GM12878 (cell line): ENCODE data around the gene SNRK. TPM values are rescaled to one million over a fixed set of nuclear protein-coding genes. Genes with fewer than 3 reads are reported as not detected.

Source experiments
- ATAC-seq: fragments of 200-7000 bp; cut with Tn5 transposase; 3 replicates; pipeline ENCODE4 v1.9.1; 2020; ENCODE audit warnings: mild to moderate bottlenecking, moderate library complexity
- BruUV-seq: library from RNA; stranded (reverse); fragments of 400-500 nt; replicated peaks from 2 replicates; lab custom pipeline; 2021; lab: Mats Ljungman, UMichigan
- CTCF ChIA-PET: fragments of 300-600 bp; sonication (Branson Sonifier 250); formaldehyde crosslinking; extraction: SDS; loops from one replicate; lab custom pipeline; 2021; ENCODE audit warnings: inconsistent platforms; lab: Yijun Ruan, JAX
- POLR2A ChIA-PET: fragments of 350-600 bp; formaldehyde crosslinking; extraction: SDS; loops from one replicate; lab custom pipeline; 2021; ENCODE audit warnings: inconsistent platforms; lab: Charles Lee
- RAD21 ChIA-PET: fragments of 300-600 bp; sonication (Branson Sonifier 250); formaldehyde crosslinking; loops from one replicate; lab custom pipeline; 2023; ENCODE audit warnings: antibody characterized with exemption; ENCODE audit not compliant: unreplicated experiment; lab: Charles Lee
- SMC1A ChIA-PET: fragments of 300-600 bp; sonication (Branson Sonifier 250); formaldehyde crosslinking; loops from one replicate; lab custom pipeline; 2023; ENCODE audit not compliant: unreplicated experiment, uncharacterized antibody; lab: Charles Lee
- DNase-seq: peaks from one replicate; pipeline ENCODE4 v3.0.0-alpha.2; 2011; ENCODE audit warnings: low read depth, low spot score
- FAIRE-seq: peaks from 3 replicates; lab custom pipeline; 2011; peaks lifted over from hg19 to GRCh38; lab: Jason Lieb, UNC
- H2AFZ ChIP-seq: 2 replicates; pipeline ENCODE4 v1.6.0; 2011; ENCODE audit warnings: low read depth, low read length, control low read depth; ENCODE audit not compliant: control insufficient read depth
- H3K27ac ChIP-seq: 2 replicates; pipeline ENCODE4 v1.5.1; 2011; ENCODE audit warnings: control low read depth; ENCODE audit not compliant: control insufficient read depth, insufficient read depth
- H3K27me3 ChIP-seq, 2 experiments: replicated peaks in 1 of 2; 2 replicates each; pipeline versions ENCODE4 v1.6.0 to v1.6.1; 2011; ENCODE audit warnings: low read length in 1 of 2; ENCODE audit not compliant: control insufficient read depth in 2 of 2, insufficient read depth in 2 of 2
- H3K36me3 ChIP-seq, 2 experiments: 2 replicates each; pipeline ENCODE4 v1.5.1; 2011; ENCODE audit warnings: low read length in 1 of 2; ENCODE audit not compliant: control insufficient read depth in 2 of 2, insufficient read depth in 2 of 2
- H3K4me1 ChIP-seq: 2 replicates; pipeline ENCODE4 v1.6.1; 2011; ENCODE audit warnings: mild to moderate bottlenecking, low read length, moderate library complexity, mixed read lengths; ENCODE audit not compliant: control insufficient read depth, insufficient read depth
- H3K4me2 ChIP-seq: 2 replicates; pipeline ENCODE4 v1.6.0; 2011; ENCODE audit warnings: control low read depth; ENCODE audit not compliant: control insufficient read depth, insufficient read depth
- H3K4me3 ChIP-seq: fragments of 200-600 bp; sonication (generic); 2 replicates; pipeline ENCODE4 v1.5.1; 2016
- H3K79me2 ChIP-seq: 2 replicates; pipeline ENCODE4 v1.6.0; 2011; ENCODE audit warnings: low read length; ENCODE audit not compliant: control insufficient read depth, insufficient read depth
- H3K9ac ChIP-seq: 2 replicates; pipeline ENCODE4 v1.8.0; 2011; ENCODE audit warnings: low read length, control low read depth, mixed read lengths; ENCODE audit not compliant: control insufficient read depth, insufficient read depth
- H3K9me3 ChIP-seq: replicated peaks from 3 replicates; pipeline ENCODE4 v1.5.1; 2011; ENCODE audit warnings: mild to moderate bottlenecking, low read length; ENCODE audit not compliant: control insufficient read depth, insufficient read depth
- H4K20me1 ChIP-seq: 2 replicates; pipeline ENCODE4 v1.6.0; 2011; ENCODE audit not compliant: control insufficient read depth, insufficient read depth
- HDGF ChIP-seq: fragments of 450-650 bp; IDR thresholded peaks from 2 replicates; pipeline ENCODE4 v1.6.1; 2016; ENCODE audit warnings: antibody characterized with exemption
- NR2F1 ChIP-seq: fragments of 450-650 bp; conservative IDR thresholded peaks from 2 replicates; pipeline ENCODE4 v1.6.1; 2017; ENCODE audit warnings: mild to moderate bottlenecking
- RAD51 ChIP-seq: fragments of 450-650 bp; IDR thresholded peaks from 2 replicates; pipeline ENCODE4 v1.6.1; 2016; ENCODE audit warnings: moderate library complexity, mild to moderate bottlenecking, inconsistent platforms
- SRF ChIP-seq, 2 experiments: IDR thresholded peaks; 2 replicates each; pipeline ENCODE4 v1.6.1; 2011; ENCODE audit warnings: low read depth in 2 of 2, low read length in 2 of 2, mild to moderate bottlenecking in 1 of 2, moderate library complexity in 1 of 2
- ZNF217 ChIP-seq: fragments of 450-650 bp; IDR thresholded peaks from 2 replicates; pipeline ENCODE4 v1.6.1; 2017; ENCODE audit warnings: antibody characterized with exemption, mild to moderate bottlenecking
- WGBS: methylation state at CpG from one replicate; pipeline ENCODE4 v1.1.6; 2016; ENCODE audit warnings: low lambda C conversion rate; ENCODE audit not compliant: insufficient replicate concordance, insufficient coverage; ENCODE audit errors: missing lambda C conversion rate; 5-methylcytosine and 5-hydroxymethylcytosine counted together
- in situ Hi-C: fragments of 300-500 bp; cut with MboI; formaldehyde crosslinking; loops from 9 replicates; pipeline ENCODE4 v1.14.3; 2018; ENCODE audit warnings: mixed read lengths
- intact Hi-C: fragments of 100-400 bp; cut with micrococcal nuclease; formaldehyde crosslinking; loops from one replicate; pipeline ENCODE4 v1.14.2; 2022; ENCODE audit not compliant: unreplicated experiment
- polyA plus RNA-seq, 11 experiments: library from polyadenylated mRNA; depleted of rRNA in 4 of 11; unstranded in 6 of 11; stranded (reverse) in 5 of 11; fragments of >200 nt; fragmentation: Nextera tagmentation in 4 of 11; fragmentation: Illumina TruSeq in 1 of 11; extraction: Ambion mirVana in 4 of 11; extraction: Trizol in 1 of 11; gene quantifications; 1 replicate in 1 of 11; 2 replicates in 10 of 11; pipeline versions ENCODE4 v1.2.1 to v1.2.3, GENCODE V29; 2011 to 2016; ENCODE audit warnings: inconsistent platforms in 2 of 11, missing spikeins in 2 of 11, low read depth in 1 of 11
- total RNA-seq, 4 experiments: library from RNA; depleted of rRNA in 3 of 4; stranded (reverse); fragments of >200 nt in 3 of 4; fragmentation: Illumina TruSeq in 1 of 4; extraction: Trizol in 1 of 4; gene quantifications; 2 replicates each; pipeline versions ENCODE4 v1.2.1 to v1.2.3, GENCODE V29; 2013 to 2021

The SNRK gene
- total and polyA plus RNA-seq, 10 of the 15 experiments (the other 5 are each of a cell fraction or from before 2014, with no cell fraction given): 1.6 to 12.1 (median 7.6) TPM

- Histone ChIP-seq H3K4me2 (no peak overlapping the region), H3K79me2 (no peaks in the 10 kb centered on the region), H3K4me3 (no peak overlapping the region), H3K27me3 (peaks cover 0 to 2% of the 10 kb centered on the region in 2 experiments; a peak in 1 of 4 replicates), H3K9me3 (no peaks in the 10 kb centered on the region), H4K20me1 (no peaks in the 10 kb centered on the region; the same call in 1 of the 2 replicates), H3K9ac (no peak overlapping the region), H3K36me3 (no peaks in the 10 kb centered on the region), H2AFZ (no peak overlapping the region), H3K4me1 (no peaks in the 10 kb centered on the region), H3K27ac (no peak overlapping the region)
- no TSS peak for BruUV-seq
- SMC1A ChIA-PET: interaction anchor here (0.7 to 2.2 kb wide), 3 partner anchors 16 to 211 kb away, joined by 3 to 6 read pairs (median 3); no protein-coding TSS in a partner anchor
- CTCF ChIA-PET: interaction anchor here (1.2 kb wide), 1 partner anchor 211 kb away, joined by 3 read pairs; no protein-coding TSS in a partner anchor
- POLR2A ChIA-PET: no interaction called here
- ATAC-seq: no peak
- 53% methylated on average over 11 of the region's 11 CpGs for WGBS
- in situ Hi-C loops: loop anchor here (10.0 kb wide), 1 partner anchor 408 kb away; no protein-coding TSS in a partner anchor
- TF ChIP-seq RAD51: no peak
- TF ChIP-seq SRF (IDR thresholded peaks at IDR 0.05; ENCODE audit: low read depth in 2 of 2, low read length in 2 of 2): no peak
- TF ChIP-seq ZNF217: no peak
- RAD21 ChIA-PET: no interaction called here
- no peak for DNase-seq
- FAIRE-seq: no peak
- intact Hi-C loops: loop anchor here (10.0 kb wide), 1 partner anchor 148 kb away; no protein-coding TSS in a partner anchor
These were observed 86.6 kb downstream of the SNRK start for GRCh38 chr3:43372809-43373559.

- no peak for FAIRE-seq
These were observed 87.2 kb downstream of the SNRK start for GRCh38 chr3:43373560-43373928.

More at GRCh38 chr3:43373560-43373928, 87.2 kb downstream of the SNRK start:
- TF ChIP-seq HDGF (no peak), RAD51 (no peak), NR2F1 (no peak)
- TF ChIP-seq, all 136 proteins: peak for 0
- BruUV-seq: no TSS peak
- RAD21 ChIA-PET: no interaction called here
- ATAC-seq: no peak
- Histone ChIP-seq H3K4me2 (no peak overlapping the region), H3K36me3 (no peaks in the 10 kb centered on the region), H3K9me3 (no peaks in the 10 kb centered on the region), H3K4me1 (no peaks in the 10 kb centered on the region), H4K20me1 (no peaks in the 10 kb centered on the region; the same call in 1 of the 2 replicates), H3K27me3 (peaks cover 0 to 2% of the 10 kb centered on the region in 2 experiments; a peak in 1 of 4 replicates), H2AFZ (no peak overlapping the region), H3K79me2 (no peaks in the 10 kb centered on the region), H3K9ac (no peak overlapping the region), H3K27ac (no peak overlapping the region), H3K4me3 (no peak overlapping the region)
- intact Hi-C loops (loop anchor here (10.0 kb wide), 1 partner anchor 149 kb away; no protein-coding TSS in a partner anchor), in situ Hi-C loops (loop anchor here (10.0 kb wide), 1 partner anchor 409 kb away; no protein-coding TSS in a partner anchor)
- DNase-seq: no peak
- CTCF ChIA-PET: interaction anchor here (1.2 kb wide), 1 partner anchor 211 kb away, joined by 3 read pairs; no protein-coding TSS in a partner anchor
- SMC1A ChIA-PET: interaction anchor here (0.7 to 2.2 kb wide), 3 partner anchors 16 to 211 kb away, joined by 3 to 6 read pairs (median 3); no protein-coding TSS in a partner anchor
- POLR2A ChIA-PET: no interaction called here
- 46% methylated on average over 3 of the region's 3 CpGs for WGBS
